Ureter (tissue), 1 donor: Measurements from ENCODE around the gene NUDT16L1. TPM values are rescaled to one million over a fixed set of nuclear protein-coding genes. Genes with fewer than 3 reads are reported as not detected.
"Not testable (repeated sequence)": the region's sequence is repeated elsewhere in the genome, so short reads cannot be mapped to it uniquely, and the experiment has no call there.

Source experiments
- DNase-seq: peaks from one replicate; pipeline ENCODE4 v3.0.0-alpha.2; 2020; ENCODE audit warnings: low spot score
- total RNA-seq: library from RNA; stranded (reverse); gene quantifications from one replicate; pipeline ENCODE4 v1.2.4, GENCODE V29; 2023
- donor health status: DM: yes; HTN: yes; CAD: no.

The NUDT16L1 gene
- total RNA-seq, 1 donor from 2014 or later = 33.1 TPM

- DNase-seq = no peak
Measured at GRCh38 chr16:4713663-4714501, 20.5 kb downstream of the NUDT16L1 start.

GRCh38 chr16:4714996-4715395 lies 21.6 kb downstream of the NUDT16L1 start:
- DNase-seq = no peak

GRCh38 chr16:4718466-4718865 lies 25.1 kb downstream of the NUDT16L1 start:
- DNase-seq = no peak

GRCh38 chr16:4723071-4723767 lies 29.9 kb downstream of the NUDT16L1 start:
- no peak for DNase-seq

GRCh38 chr16:4724661-4725270 lies 31.4 kb downstream of the NUDT16L1 start:
- no peak for DNase-seq

GRCh38 chr16:4726616-4727015 lies 33.3 kb downstream of the NUDT16L1 start:
- DNase-seq = no peak

GRCh38 chr16:4728676-4729075 lies 35.3 kb downstream of the NUDT16L1 start:
- DNase-seq = no peak

GRCh38 chr16:4729876-4730275 lies 36.5 kb downstream of the NUDT16L1 start:
- no peak for DNase-seq

- no peak for DNase-seq
Measured at GRCh38 chr16:4733211-4733742, 39.9 kb downstream of the NUDT16L1 start.

GRCh38 chr16:4733747-4734062 lies 40.3 kb downstream of the NUDT16L1 start:
- no peak for DNase-seq

GRCh38 chr16:4734063-4734729 lies 40.8 kb downstream of the NUDT16L1 start, which contains the start of the genes ANKS3 and DNAAF8:
Gene ANKS3 (minus strand): TSS chr16:4734271. CDS start chr16:4730149, 4,122 bp downstream.
Gene DNAAF8 (plus strand): TSS chr16:4734537. CDS start chr16:4736515, 1,978 bp downstream.
- DNase-seq = peak; percentile 95

GRCh38 chr16:4734730-4735535 lies 41.6 kb downstream of the NUDT16L1 start:
- DNase-seq = peak; percentile 91

GRCh38 chr16:4736546-4736945 lies 43.2 kb downstream of the NUDT16L1 start:
- DNase-seq = no peak

GRCh38 chr16:4737545-4737944 lies 44.2 kb downstream of the NUDT16L1 start:
- DNase-seq = no peak

- DNase-seq = not testable (repeated sequence)
Measured at GRCh38 chr16:4738370-4738769, 45.0 kb downstream of the NUDT16L1 start.

- DNase-seq = no peak
Measured at GRCh38 chr16:4743226-4743878, 50.0 kb downstream of the NUDT16L1 start.

GRCh38 chr16:4744555-4745273 lies 51.4 kb downstream of the NUDT16L1 start:
- no peak for DNase-seq

- DNase-seq = no peak
Measured at GRCh38 chr16:4745274-4745569, 51.9 kb downstream of the NUDT16L1 start.
